ENCODE measurements around the gene POLD2. TPM values are rescaled to one million over a fixed set of nuclear protein-coding genes. Genes with fewer than 3 reads are reported as not detected.

The POLD2 gene
- polyA plus RNA-seq, 2 donors: 60.1 to 94.9 TPM

DNA sequence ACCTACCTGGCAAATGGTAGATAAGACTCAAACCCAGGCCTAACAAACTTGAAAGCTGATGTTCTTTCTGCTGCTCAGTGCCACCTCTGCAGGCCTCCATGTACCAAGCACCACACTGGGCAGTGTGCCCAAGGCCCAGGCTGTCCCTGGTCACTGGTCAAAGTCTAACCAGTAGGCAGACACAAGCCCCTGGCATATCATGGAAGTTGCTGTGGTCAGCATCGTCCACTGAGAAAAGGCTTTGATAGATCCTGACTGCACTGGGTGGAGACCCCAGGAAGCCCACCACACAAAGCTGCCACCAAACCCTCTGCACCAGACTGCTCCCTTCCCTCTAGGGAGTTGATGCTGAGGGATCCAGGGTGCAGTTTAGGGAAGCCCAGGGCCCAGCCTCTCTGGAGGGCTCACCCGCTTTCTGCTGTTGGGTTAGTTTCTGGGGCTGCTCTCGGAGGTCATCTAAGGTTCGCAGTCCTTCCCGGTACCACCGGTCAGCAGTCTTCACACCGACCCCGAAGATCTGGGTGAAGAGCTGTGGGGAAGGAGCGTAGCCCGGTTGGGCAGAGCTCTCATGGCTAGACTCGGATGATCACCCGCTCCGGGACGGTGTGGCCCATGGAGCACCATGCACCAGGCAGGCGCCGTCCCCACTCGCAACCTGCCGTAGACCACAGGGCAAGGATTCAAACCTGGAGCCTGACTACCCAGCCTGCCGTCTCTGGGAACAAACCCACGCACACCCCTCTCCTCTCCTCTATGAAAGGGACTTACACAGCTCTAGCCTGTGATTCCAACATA, 47.0 kb downstream of the POLD2 start:
- WGBS, 2 donors: 94 to 96% methylated on average over 20 of the region's 20 CpGs
- Histone ChIP-seq H3K9me3 (ENCODE audit: control insufficient read depth in 2 of 2, insufficient read depth in 1 of 2, low read depth in 1 of 2, low read length in 1 of 2) (no peaks in the 10 kb centered on the region), H3K27me3 (ENCODE audit: control insufficient read depth in 1 of 2, insufficient read depth in 2 of 2, low read length in 2 of 2) (no peaks in the 10 kb centered on the region), H3K27ac (ENCODE audit: low read depth in 2 of 2, low read length in 1 of 2) (peak overlapping the region; percentile 60 to 73), H3K36me3 (ENCODE audit: control insufficient read depth in 2 of 2, insufficient read depth in 2 of 2, low read length in 1 of 2) (peaks cover 4 to 52% of the 10 kb centered on the region in 2 donors), H3K4me1 (ENCODE audit: control insufficient read depth in 2 of 2, insufficient read depth in 2 of 2, low read length in 1 of 2) (peaks cover 11 to 36% of the 10 kb centered on the region in 2 donors), H3K4me3 (ENCODE audit: low read depth in 1 of 2, low read length in 2 of 2) (no peak overlapping the region)

- Histone ChIP-seq H3K4me3 (ENCODE audit: low read depth in 1 of 2, low read length in 2 of 2) (no peak overlapping the region), H3K4me1 (ENCODE audit: control insufficient read depth in 2 of 2, insufficient read depth in 2 of 2, low read length in 1 of 2) (peaks cover 11 to 31% of the 10 kb centered on the region in 2 donors), H3K27ac (ENCODE audit: low read depth in 2 of 2, low read length in 1 of 2) (peak overlapping the region; percentile 86 to 90), H3K9me3 (ENCODE audit: control insufficient read depth in 2 of 2, insufficient read depth in 1 of 2, low read depth in 1 of 2, low read length in 1 of 2) (no peaks in the 10 kb centered on the region), H3K27me3 (ENCODE audit: control insufficient read depth in 1 of 2, insufficient read depth in 2 of 2, low read length in 2 of 2) (no peaks in the 10 kb centered on the region), H3K36me3 (ENCODE audit: control insufficient read depth in 2 of 2, insufficient read depth in 2 of 2, low read length in 1 of 2) (peaks cover 4 to 52% of the 10 kb centered on the region in 2 donors)
- WGBS, 2 donors: 72 to 73% methylated on average over 17 of the region's 17 CpGs
Measured at GRCh38 chr7:44075296-44076075, 47.9 kb downstream of the POLD2 start.

- no peaks in the 10 kb centered on the region for H3K9me3 ChIP-seq (ENCODE audit: control insufficient read depth in 2 of 2, insufficient read depth in 1 of 2, low read depth in 1 of 2, low read length in 1 of 2)
- no peaks in the 10 kb centered on the region for H3K27me3 ChIP-seq (ENCODE audit: control insufficient read depth in 1 of 2, insufficient read depth in 2 of 2, low read length in 2 of 2)
- peaks cover 8 to 31% of the 10 kb centered on the region in 2 donors for H3K4me1 ChIP-seq (ENCODE audit: control insufficient read depth in 2 of 2, insufficient read depth in 2 of 2, low read length in 1 of 2)
- 83 to 87% methylated on average over 13 of the region's 13 CpGs for WGBS, 2 donors
- H3K4me3 ChIP-seq (ENCODE audit: low read depth in 1 of 2, low read length in 2 of 2): no peak overlapping the region
- peaks cover 0 to 42% of the 10 kb centered on the region in 2 donors for H3K36me3 ChIP-seq (ENCODE audit: control insufficient read depth in 2 of 2, insufficient read depth in 2 of 2, low read length in 1 of 2)
- H3K27ac ChIP-seq (ENCODE audit: low read depth in 2 of 2, low read length in 1 of 2): peak overlapping the region; percentile 86 to 90
Measured at GRCh38 chr7:44074349-44074695, 49.0 kb downstream of the POLD2 start.

- Histone ChIP-seq H3K27ac (ENCODE audit: low read depth in 2 of 2, low read length in 1 of 2) (peak overlapping the region; percentile 86 to 90), H3K9me3 (ENCODE audit: control insufficient read depth in 2 of 2, insufficient read depth in 1 of 2, low read depth in 1 of 2, low read length in 1 of 2) (no peaks in the 10 kb centered on the region), H3K4me1 (ENCODE audit: control insufficient read depth in 2 of 2, insufficient read depth in 2 of 2, low read length in 1 of 2) (peaks cover 8 to 31% of the 10 kb centered on the region in 2 donors), H3K27me3 (ENCODE audit: control insufficient read depth in 1 of 2, insufficient read depth in 2 of 2, low read length in 2 of 2) (no peaks in the 10 kb centered on the region), H3K36me3 (ENCODE audit: control insufficient read depth in 2 of 2, insufficient read depth in 2 of 2, low read length in 1 of 2) (peaks cover 0 to 38% of the 10 kb centered on the region in 2 donors), H3K4me3 (ENCODE audit: low read depth in 1 of 2, low read length in 2 of 2) (no peak overlapping the region)
- WGBS, 2 donors: 46 to 48% methylated on average over 26 of the region's 26 CpGs
Measured at GRCh38 chr7:44073664-44074348, 49.5 kb downstream of the POLD2 start.

DNA sequence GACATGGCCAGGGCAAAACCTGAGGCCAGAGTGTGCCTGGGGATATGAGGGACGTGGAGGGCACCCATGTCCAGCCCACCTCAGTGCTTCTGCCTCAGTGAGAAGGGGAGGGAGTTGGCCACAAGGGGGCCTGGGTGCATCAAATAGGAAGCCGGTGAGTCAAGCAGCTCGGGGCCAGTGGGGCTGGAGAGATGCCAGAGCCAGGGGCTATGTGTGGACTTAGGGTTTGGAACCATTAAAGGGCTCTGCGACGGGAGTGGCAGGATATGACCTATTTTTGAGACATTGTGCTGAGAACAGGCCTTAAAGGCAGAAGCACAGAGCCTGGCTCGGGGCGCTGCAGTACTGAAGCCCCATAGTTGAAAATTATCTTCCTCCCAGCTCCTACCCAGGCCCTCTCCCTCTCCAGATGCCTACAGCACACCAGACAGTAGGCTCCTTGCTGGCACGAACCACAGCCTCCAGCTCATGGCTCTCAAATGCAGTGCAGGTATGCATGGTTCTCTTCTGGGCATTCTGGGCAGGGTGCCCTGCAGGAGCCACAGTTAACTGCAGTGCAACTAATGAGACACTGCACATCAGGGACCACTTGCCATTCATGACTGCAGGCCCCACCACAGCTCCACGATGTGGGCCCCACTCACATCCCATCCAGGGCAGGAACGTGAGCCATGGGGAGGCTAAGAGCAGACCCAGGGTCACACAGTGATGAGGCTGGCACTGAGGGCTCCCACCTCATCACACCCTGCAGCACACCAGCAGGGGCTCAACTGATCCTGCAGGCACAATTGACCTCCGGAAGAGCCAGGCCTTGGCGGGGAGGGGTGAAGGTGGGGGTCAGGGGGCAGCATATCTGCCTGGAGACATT, 50.8 kb downstream of the POLD2 start:
- Histone ChIP-seq H3K9me3 (ENCODE audit: control insufficient read depth in 2 of 2, insufficient read depth in 1 of 2, low read depth in 1 of 2, low read length in 1 of 2) (no peaks in the 10 kb centered on the region), H3K4me3 (ENCODE audit: low read depth in 1 of 2, low read length in 2 of 2) (no peak overlapping the region), H3K27ac (ENCODE audit: low read depth in 2 of 2, low read length in 1 of 2) (peak overlapping the region; percentile 86 to 88), H3K27me3 (ENCODE audit: control insufficient read depth in 1 of 2, insufficient read depth in 2 of 2, low read length in 2 of 2) (no peaks in the 10 kb centered on the region), H3K4me1 (ENCODE audit: control insufficient read depth in 2 of 2, insufficient read depth in 2 of 2, low read length in 1 of 2) (peaks cover 8 to 32% of the 10 kb centered on the region in 2 donors), H3K36me3 (ENCODE audit: control insufficient read depth in 2 of 2, insufficient read depth in 2 of 2, low read length in 1 of 2) (peaks cover 0 to 28% of the 10 kb centered on the region in 2 donors)
- 39 to 61% methylated on average over 12 of the region's 12 CpGs for WGBS, 2 donors

DNA sequence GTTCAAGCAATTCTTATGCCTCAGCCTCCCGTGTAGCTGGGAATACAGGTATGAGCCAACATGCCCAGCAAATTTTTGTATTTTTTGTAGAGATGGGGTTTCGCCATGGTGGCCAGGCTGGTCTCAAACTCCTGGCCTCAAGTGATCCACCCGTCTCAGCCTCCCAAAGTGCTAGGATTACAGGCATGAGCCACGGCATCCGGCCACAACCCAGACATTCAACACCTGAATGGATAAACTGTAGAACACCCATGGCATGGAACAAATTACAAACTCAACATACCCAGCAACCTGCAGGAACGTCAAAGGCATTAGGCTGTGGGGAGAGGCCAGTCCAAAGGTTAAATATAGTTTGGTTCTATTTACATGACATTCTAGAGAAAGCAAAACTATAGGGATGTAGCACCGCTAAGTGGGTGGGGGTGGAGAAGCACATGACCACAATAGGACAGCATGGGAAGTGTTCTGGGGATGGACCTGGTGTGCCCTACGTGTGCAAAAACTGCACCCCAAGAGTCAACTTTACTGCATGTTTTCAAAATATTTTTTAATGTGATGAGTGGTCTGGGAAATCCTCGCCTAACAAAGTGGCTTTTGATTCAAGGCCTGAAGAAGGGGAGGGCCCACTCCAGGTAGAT, 51.5 kb downstream of the POLD2 start:
- Histone ChIP-seq H3K27me3 (ENCODE audit: control insufficient read depth in 1 of 2, insufficient read depth in 2 of 2, low read length in 2 of 2) (no peaks in the 10 kb centered on the region), H3K4me1 (ENCODE audit: control insufficient read depth in 2 of 2, insufficient read depth in 2 of 2, low read length in 1 of 2) (peaks cover 8 to 33% of the 10 kb centered on the region in 2 donors), H3K4me3 (ENCODE audit: low read depth in 1 of 2, low read length in 2 of 2) (no peak overlapping the region), H3K36me3 (ENCODE audit: control insufficient read depth in 2 of 2, insufficient read depth in 2 of 2, low read length in 1 of 2) (peaks cover 0 to 22% of the 10 kb centered on the region in 2 donors), H3K9me3 (ENCODE audit: control insufficient read depth in 2 of 2, insufficient read depth in 1 of 2, low read depth in 1 of 2, low read length in 1 of 2) (no peaks in the 10 kb centered on the region), H3K27ac (ENCODE audit: low read depth in 2 of 2, low read length in 1 of 2) (peak overlapping the region; percentile 86 to 88)
- WGBS, 2 donors: 45 to 56% methylated on average over 9 of the region's 9 CpGs

GRCh38 chr7:44068054-44068453, 55.3 kb downstream of the POLD2 start:
- Histone ChIP-seq H3K4me1 (ENCODE audit: control insufficient read depth in 2 of 2, insufficient read depth in 2 of 2, low read length in 1 of 2) (peaks cover 12 to 34% of the 10 kb centered on the region in 2 donors), H3K27ac (ENCODE audit: low read depth in 2 of 2, low read length in 1 of 2) (no peak overlapping the region), H3K27me3 (ENCODE audit: control insufficient read depth in 1 of 2, insufficient read depth in 2 of 2, low read length in 2 of 2) (no peaks in the 10 kb centered on the region), H3K9me3 (ENCODE audit: control insufficient read depth in 2 of 2, insufficient read depth in 1 of 2, low read depth in 1 of 2, low read length in 1 of 2) (no peaks in the 10 kb centered on the region), H3K36me3 (ENCODE audit: control insufficient read depth in 2 of 2, insufficient read depth in 2 of 2, low read length in 1 of 2) (peaks cover 0 to 4% of the 10 kb centered on the region in 2 donors), H3K4me3 (ENCODE audit: low read depth in 1 of 2, low read length in 2 of 2) (no peak overlapping the region)
- 68% methylated on average over 7 of the region's 7 CpGs for WGBS, 2 donors

GRCh38 chr7:44067064-44067951, 56.0 kb downstream of the POLD2 start:
- no peaks in the 10 kb centered on the region for H3K27me3 ChIP-seq (ENCODE audit: control insufficient read depth in 1 of 2, insufficient read depth in 2 of 2, low read length in 2 of 2)
- no peaks in the 10 kb centered on the region for H3K9me3 ChIP-seq (ENCODE audit: control insufficient read depth in 2 of 2, insufficient read depth in 1 of 2, low read depth in 1 of 2, low read length in 1 of 2)
- 81 to 85% methylated on average over 11 of the region's 11 CpGs for WGBS, 2 donors
- H3K36me3 ChIP-seq (ENCODE audit: control insufficient read depth in 2 of 2, insufficient read depth in 2 of 2, low read length in 1 of 2): peaks cover 0 to 7% of the 10 kb centered on the region in 2 donors
- no peak overlapping the region for H3K27ac ChIP-seq (ENCODE audit: low read depth in 2 of 2, low read length in 1 of 2)
- H3K4me3 ChIP-seq (ENCODE audit: low read depth in 1 of 2, low read length in 2 of 2): no peak overlapping the region
- peaks cover 12 to 27% of the 10 kb centered on the region in 2 donors for H3K4me1 ChIP-seq (ENCODE audit: control insufficient read depth in 2 of 2, insufficient read depth in 2 of 2, low read length in 1 of 2)
